Uterus (tissue), 4 donors: Measurements from ENCODE around the gene ROBO2. TPM values are rescaled to one million over a fixed set of nuclear protein-coding genes. Genes with fewer than 3 reads are reported as not detected.

Source experiments
- DNase-seq, 2 donors: peaks; one replicate each; pipeline ENCODE4 v3.0.0-alpha.2; 2019 to 2020
- H3K27ac ChIP-seq, 2 donors: fragments of 200-600 bp; sonication (generic); 1 replicate in 1 of 2; 2 replicates in 1 of 2; pipeline ENCODE4 v1.5.1; 2016 to 2018
- H3K27me3 ChIP-seq, 2 donors: fragments of 200-600 bp; sonication (generic); one replicate each; pipeline ENCODE4 v1.5.1; 2018 to 2019; ENCODE audit warnings: control low read depth in 1 of 2
- H3K36me3 ChIP-seq, 2 donors: fragments of 200-600 bp; sonication (generic); one replicate each; pipeline ENCODE4 v1.5.1; 2019; ENCODE audit warnings: control low read depth in 1 of 2
- H3K4me1 ChIP-seq, 2 donors: fragments of 200-600 bp; sonication (generic); one replicate each; pipeline ENCODE4 v1.5.1; 2018 to 2019; ENCODE audit warnings: control low read depth in 1 of 2
- H3K4me3 ChIP-seq, 2 donors: fragments of 200-600 bp; sonication (generic); 1 replicate in 1 of 2; 2 replicates in 1 of 2; pipeline ENCODE4 v1.5.1; 2018 to 2019; ENCODE audit warnings: mild to moderate bottlenecking in 1 of 2
- H3K9me3 ChIP-seq, 2 donors: fragments of 200-600 bp; sonication (generic); one replicate each; pipeline ENCODE4 v1.5.1; 2019; ENCODE audit warnings: control low read depth in 1 of 2
- CTCF ChIP-seq, 4 experiments: fragments of 200-600 bp in 2 of 4; fragments of 450-650 bp in 2 of 4; sonication (generic) in 2 of 4; IDR thresholded peaks; one replicate each; pipeline ENCODE4 v1.5.1; 2016 to 2019; ENCODE audit warnings: antibody characterized with exemption in 4 of 4, mild to moderate bottlenecking in 2 of 4, moderate library complexity in 1 of 4
- POLR2A ChIP-seq, 2 donors: fragments of 450-650 bp; IDR thresholded peaks; one replicate each; pipeline ENCODE4 v1.6.1; 2016; ENCODE audit warnings: antibody characterized with exemption in 2 of 2, mild to moderate bottlenecking in 1 of 2, moderate library complexity in 1 of 2
- intact Hi-C: fragments of 100-400 bp; cut with DNase I; formaldehyde crosslinking; loops from one replicate; pipeline ENCODE4 v1.15.1; 2023; ENCODE audit warnings: low total_unique reads
- total RNA-seq, 4 donors: library from RNA; depleted of rRNA in 3 of 4; stranded (reverse); fragments of >200 nt in 3 of 4; gene quantifications; one replicate each; pipeline versions ENCODE4 v1.1.0 to v1.2.4, GENCODE V29; 2014 to 2023
- donor health status: DM: yes; HTN: yes; CAD: no.

ROBO2 gene
- total RNA-seq, 4 donors from 2014 or later: 0.26 to 51.3 (median 0.49) TPM; not detected in 1

GRCh38 chr3:77222701-77223100 lies 182.8 kb downstream of the ROBO2 start:
- Histone ChIP-seq H3K4me3 (no peak overlapping the region), H3K9me3 (no peaks in the 10 kb centered on the region), H3K27me3 (no peaks in the 10 kb centered on the region), H3K4me1 (no peaks in the 10 kb centered on the region), H3K27ac (no peak overlapping the region), H3K36me3 (no peaks in the 10 kb centered on the region)
- no peak for DNase-seq
- TF ChIP-seq POLR2A (IDR thresholded peaks at IDR 0.05) (no peak), CTCF (IDR thresholded peaks at IDR 0.05) (no peak)
- intact Hi-C loops: no loop called here

DNA sequence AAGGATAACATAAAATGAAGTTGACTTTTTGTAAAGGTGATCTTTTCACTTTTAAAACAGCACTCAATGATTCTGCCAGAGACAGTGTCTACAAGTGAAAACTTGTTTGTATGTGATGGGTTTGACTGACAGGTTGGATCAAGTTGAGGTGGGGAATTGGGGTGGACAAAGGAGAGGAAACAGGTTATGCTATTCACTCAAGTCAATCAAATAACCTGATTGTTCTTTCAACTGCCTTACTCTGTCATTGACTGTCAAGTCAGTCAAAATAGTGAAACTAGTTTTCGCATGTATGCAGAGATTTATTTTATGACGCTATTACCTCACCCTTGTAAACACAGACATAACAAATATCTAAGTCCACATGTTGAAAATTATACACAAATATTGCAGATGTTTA lies 187.7 kb downstream of the ROBO2 start:
- H3K36me3 ChIP-seq: no peaks in the 10 kb centered on the region
- TF ChIP-seq POLR2A (IDR thresholded peaks at IDR 0.05) (no peak), CTCF (IDR thresholded peaks at IDR 0.05) (no peak)
- no peaks in the 10 kb centered on the region for H3K9me3 ChIP-seq
- intact Hi-C loops: no loop called here
- no peak overlapping the region for H3K4me3 ChIP-seq
- H3K4me1 ChIP-seq: no peaks in the 10 kb centered on the region
- no peak for DNase-seq
- no peak overlapping the region for H3K27ac ChIP-seq
- H3K27me3 ChIP-seq: no peaks in the 10 kb centered on the region

- intact Hi-C loops: no loop called here
- Histone ChIP-seq H3K27me3 (peaks cover 0 to 3% of the 10 kb centered on the region in 2 donors), H3K36me3 (no peaks in the 10 kb centered on the region), H3K4me1 (no peaks in the 10 kb centered on the region), H3K27ac (no peak overlapping the region), H3K9me3 (no peaks in the 10 kb centered on the region), H3K4me3 (no peak overlapping the region)
- DNase-seq: no peak
- TF ChIP-seq CTCF (IDR thresholded peaks at IDR 0.05) (no peak), POLR2A (IDR thresholded peaks at IDR 0.05) (no peak)
Observed at GRCh38 chr3:77232557-77232956, 192.7 kb downstream of the ROBO2 start.

DNA sequence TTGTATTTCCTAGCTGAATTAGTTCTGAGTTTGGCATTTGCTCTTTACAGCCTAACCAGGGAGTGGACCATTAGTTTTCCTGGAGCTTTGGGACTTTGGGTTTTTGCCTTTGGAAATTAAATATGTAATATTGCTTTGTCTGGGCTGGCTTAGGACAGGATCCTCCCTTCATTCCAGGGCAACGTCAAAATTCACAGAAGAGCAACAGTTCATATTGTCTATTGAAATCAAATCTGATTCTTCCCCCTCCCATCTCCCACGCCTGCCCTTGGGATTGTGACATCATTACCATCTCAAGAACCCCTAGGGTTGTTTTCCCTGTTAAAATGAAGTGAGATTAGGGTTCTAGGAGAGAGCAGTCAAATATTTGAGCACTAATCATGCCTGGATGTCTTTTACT lies 194.1 kb downstream of the ROBO2 start:
- no peaks in the 10 kb centered on the region for H3K36me3 ChIP-seq
- no peaks in the 10 kb centered on the region for H3K9me3 ChIP-seq
- intact Hi-C loops: no loop called here
- no peak for TF ChIP-seq CTCF (IDR thresholded peaks at IDR 0.05)
- TF ChIP-seq POLR2A (IDR thresholded peaks at IDR 0.05): no peak
- no peak overlapping the region for H3K4me3 ChIP-seq
- H3K27me3 ChIP-seq: peaks cover 0 to 3% of the 10 kb centered on the region in 2 donors
- no peaks in the 10 kb centered on the region for H3K4me1 ChIP-seq
- DNase-seq: no peak
- no peak overlapping the region for H3K27ac ChIP-seq

GRCh38 chr3:77236118-77236517 lies 196.2 kb downstream of the ROBO2 start:
- no peak for DNase-seq

More at GRCh38 chr3:77236118-77236517, 196.2 kb downstream of the ROBO2 start:
- Histone ChIP-seq H3K9me3 (no peaks in the 10 kb centered on the region), H3K36me3 (no peaks in the 10 kb centered on the region), H3K27me3 (peaks cover 0 to 3% of the 10 kb centered on the region in 2 donors), H3K4me3 (no peak overlapping the region), H3K27ac (no peak overlapping the region), H3K4me1 (no peaks in the 10 kb centered on the region)
- intact Hi-C loops: no loop called here
- TF ChIP-seq POLR2A (IDR thresholded peaks at IDR 0.05): no peak
- TF ChIP-seq CTCF (IDR thresholded peaks at IDR 0.05): no peak
